GM19240 (cell line): ENCODE results near the gene UTP25.

Experiments used
- DNase-seq: peaks from one replicate; pipeline ENCODE4 v3.0.0; 2011; ENCODE audit warnings: low spot score; ENCODE audit not compliant: insufficient read length

Gene UTP25

GRCh38 chr1:209839875-209840546 lies 12.2 kb downstream of the UTP25 start:
- no peak for DNase-seq

GRCh38 chr1:209840611-209841010 lies 12.8 kb downstream of the UTP25 start:
- no peak for DNase-seq

- no peak for DNase-seq
Observed at GRCh38 chr1:209844695-209845407, 17.1 kb downstream of the UTP25 start.

GRCh38 chr1:209845408-209845725 lies 17.6 kb downstream of the UTP25 start:
- no peak for DNase-seq

GRCh38 chr1:209849388-209849787 lies 21.6 kb downstream of the UTP25 start:
- DNase-seq, result no peak

- DNase-seq, result no peak
Observed at GRCh38 chr1:209850342-209850979, 22.7 kb downstream of the UTP25 start.

- no peak for DNase-seq
Observed at GRCh38 chr1:209853676-209854075, 25.9 kb downstream of the UTP25 start.

- no peak for DNase-seq
Observed at GRCh38 chr1:209854196-209854595, 26.4 kb downstream of the UTP25 start.

- DNase-seq, result no peak
Observed at GRCh38 chr1:209855006-209855405, 27.2 kb downstream of the UTP25 start.

- no peak for DNase-seq
Observed at GRCh38 chr1:209855623-209856022, 27.9 kb downstream of the UTP25 start.

GRCh38 chr1:209858561-209859103 lies 30.9 kb downstream of the UTP25 start:
- DNase-seq, result no peak

GRCh38 chr1:209860293-209860881 lies 32.6 kb downstream of the UTP25 start:
- peak; percentile 71 for DNase-seq

- DNase-seq, result no peak
Observed at GRCh38 chr1:209861242-209861641, 33.5 kb downstream of the UTP25 start.

- DNase-seq, result no peak
Observed at GRCh38 chr1:209862391-209863356, 34.9 kb downstream of the UTP25 start.

- DNase-seq, result no peak
Observed at GRCh38 chr1:209863766-209864485, 36.2 kb downstream of the UTP25 start.

- DNase-seq, result no peak
Observed at GRCh38 chr1:209866201-209866600, 38.4 kb downstream of the UTP25 start.

- no peak for DNase-seq
Observed at GRCh38 chr1:209869291-209870149, 41.7 kb downstream of the UTP25 start.

- DNase-seq, result no peak
Observed at GRCh38 chr1:209870151-209870831, 42.5 kb downstream of the UTP25 start.

GRCh38 chr1:209871006-209871405 lies 43.2 kb downstream of the UTP25 start:
- DNase-seq, result no peak
